ACHN (cell line): Measurements from ENCODE around the gene TRAFD1.

ENCODE experiments used
- DNase-seq: peaks from one replicate; pipeline ENCODE4 v3.0.0-alpha.2; 2015
- in situ Hi-C: cut with HindIII; loops from 2 replicates; pipeline ENCODE4 v1.10.0; 2017; ENCODE audit warnings: low sequenced_read_pairs, low pct_ligation_motif_present, low pct_unique_long_range_greater_than_20kb

The TRAFD1 gene

GRCh38 chr12:112112409-112113133 is 12.8 kb upstream of the TRAFD1 start:
- DNase-seq: no peak
- in situ Hi-C loops: no loop called here

DNA sequence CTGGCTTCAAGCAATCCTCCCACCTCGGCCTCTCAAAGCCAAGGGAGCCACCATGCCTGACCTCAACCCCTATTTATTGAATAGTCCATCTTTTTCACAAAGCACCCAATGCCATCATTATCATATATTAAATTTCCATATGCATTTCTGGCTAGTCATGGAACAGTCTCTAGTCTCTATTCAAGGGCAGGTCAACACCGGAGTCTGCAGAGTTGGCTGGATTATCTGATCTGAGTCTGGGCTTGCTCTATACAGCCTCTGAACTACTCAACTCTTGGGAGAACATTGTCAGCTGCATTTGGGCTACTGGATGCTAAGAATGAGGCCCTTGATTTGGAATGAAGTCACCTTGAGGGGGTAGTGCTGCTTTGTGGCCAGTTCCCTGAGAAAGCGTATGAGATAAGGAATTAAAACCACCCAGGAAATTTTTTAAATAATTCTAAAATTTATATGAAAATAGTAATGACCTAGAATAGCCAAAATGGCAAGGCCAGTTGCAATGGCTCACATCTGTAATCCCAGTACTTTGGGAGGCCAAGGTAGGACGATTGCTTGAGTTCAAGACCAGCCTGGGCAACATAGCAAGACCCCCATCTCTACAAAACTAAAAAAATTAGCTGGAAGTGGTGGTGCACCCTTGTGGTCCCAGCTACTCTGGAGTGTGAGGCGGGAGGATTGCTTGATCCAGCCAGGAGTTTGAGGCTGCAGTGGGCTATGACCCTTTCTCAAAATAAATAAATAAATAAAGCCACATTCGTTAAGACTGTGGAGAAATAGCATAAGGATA is 9.9 kb upstream of the TRAFD1 start:
- in situ Hi-C loops: no loop called here
- no peak for DNase-seq

DNA sequence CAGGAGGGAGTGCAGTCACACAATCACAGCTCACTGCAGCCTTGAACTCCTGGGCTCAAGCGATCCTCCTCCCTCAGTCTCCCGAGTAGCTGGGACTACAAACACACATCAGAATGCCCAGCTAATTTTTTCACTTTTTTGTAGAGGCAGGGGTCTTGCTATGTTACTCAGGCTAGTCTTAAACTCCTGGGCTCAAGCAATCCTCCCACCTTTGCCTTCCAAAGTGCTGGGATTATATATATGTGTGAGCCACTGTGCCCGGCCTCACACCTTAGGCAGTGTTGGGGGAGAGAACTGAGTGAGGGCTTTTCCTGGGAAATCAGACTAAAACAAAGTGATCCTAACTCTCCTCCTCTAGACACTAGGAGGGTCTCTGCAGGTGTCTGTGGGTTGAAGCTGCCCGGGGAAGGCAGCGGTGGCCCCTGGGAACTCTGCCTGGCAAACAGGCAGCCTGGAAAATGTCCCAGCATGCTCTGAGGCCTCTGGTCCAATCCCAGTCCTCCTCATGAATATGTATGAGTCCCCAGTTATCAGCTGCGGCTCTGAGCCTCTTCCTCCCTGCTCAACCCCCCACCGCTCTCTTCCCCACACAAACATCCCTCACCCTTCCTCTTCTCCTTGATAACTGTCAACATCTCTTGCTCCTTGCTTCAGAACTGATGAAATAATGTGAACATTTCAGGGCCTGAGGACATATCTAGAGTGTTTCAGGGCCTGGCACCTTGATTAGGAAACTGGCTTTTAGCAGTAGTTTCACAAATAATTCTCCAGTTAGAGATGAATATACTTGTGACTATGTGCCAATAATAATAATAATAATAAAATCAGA is 8.9 kb upstream of the TRAFD1 start:
- in situ Hi-C loops: no loop called here
- peak; percentile 76 for DNase-seq

DNA sequence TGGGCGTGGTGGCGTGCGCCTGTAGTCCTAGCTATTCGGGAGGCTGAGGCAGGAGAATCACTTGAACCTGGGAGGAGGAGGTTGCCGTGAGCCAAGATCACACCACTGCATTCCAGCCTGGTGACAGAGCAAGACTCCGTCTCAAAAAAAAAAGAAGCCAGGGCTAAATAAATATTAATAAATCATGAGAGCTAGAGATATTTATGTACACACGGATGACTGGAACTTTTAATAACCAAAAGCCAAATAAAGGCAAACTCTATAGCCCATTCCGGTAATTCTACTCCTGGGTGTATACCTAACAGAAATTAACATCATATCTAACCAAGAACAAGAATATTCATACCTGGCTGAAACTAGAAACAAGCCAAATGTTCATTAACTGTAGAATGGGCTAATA is 7.7 kb upstream of the TRAFD1 start:
- in situ Hi-C loops: no loop called here
- DNase-seq: no peak

GRCh38 chr12:112121780-112122565 is 3.4 kb upstream of the TRAFD1 start:
- no peak for DNase-seq
- in situ Hi-C loops: no loop called here

- DNase-seq: no peak
- in situ Hi-C loops: no loop called here
Observed at GRCh38 chr12:112122823-112123690, 2.3 kb upstream of the TRAFD1 start.

- in situ Hi-C loops: no loop called here
- DNase-seq: no peak
Observed at GRCh38 chr12:112124918-112125249, 476 bp upstream of the TRAFD1 start.

- no peak for DNase-seq
- in situ Hi-C loops: no loop called here
Observed at GRCh38 chr12:112126000-112126438, 659 bp downstream of the TRAFD1 start.

- peak; percentile 42 for DNase-seq
- in situ Hi-C loops: no loop called here
Observed at GRCh38 chr12:112126911-112127310, 1.6 kb downstream of the TRAFD1 start.

DNA sequence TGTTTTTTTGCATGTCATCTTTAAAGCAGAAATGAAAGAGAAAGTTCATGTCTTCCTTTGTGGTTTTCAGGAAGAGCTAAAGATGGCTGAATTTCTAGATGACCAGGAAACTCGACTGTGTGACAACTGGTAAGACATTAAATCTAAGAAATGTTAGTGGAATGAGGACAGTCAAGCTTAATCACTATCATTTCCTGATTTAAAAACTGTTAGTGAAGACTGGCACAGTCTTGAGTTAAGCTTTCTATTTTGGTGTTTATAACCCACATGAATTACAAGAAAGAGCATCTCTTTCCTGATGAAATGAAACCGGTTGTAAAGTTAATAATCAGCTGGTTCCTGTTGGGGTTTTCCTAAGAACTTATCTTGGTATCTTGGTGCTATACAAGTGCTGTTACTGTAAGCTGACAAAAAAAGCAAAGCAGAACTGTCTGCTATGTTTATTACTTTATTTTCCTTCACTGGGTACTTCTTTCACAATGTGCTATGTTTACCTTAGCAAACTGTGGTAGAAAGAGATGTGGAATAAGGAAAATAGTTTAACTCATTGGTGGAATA is 5.2 kb downstream of the TRAFD1 start:
- in situ Hi-C loops: no loop called here
- peak; percentile 68 for DNase-seq

DNA sequence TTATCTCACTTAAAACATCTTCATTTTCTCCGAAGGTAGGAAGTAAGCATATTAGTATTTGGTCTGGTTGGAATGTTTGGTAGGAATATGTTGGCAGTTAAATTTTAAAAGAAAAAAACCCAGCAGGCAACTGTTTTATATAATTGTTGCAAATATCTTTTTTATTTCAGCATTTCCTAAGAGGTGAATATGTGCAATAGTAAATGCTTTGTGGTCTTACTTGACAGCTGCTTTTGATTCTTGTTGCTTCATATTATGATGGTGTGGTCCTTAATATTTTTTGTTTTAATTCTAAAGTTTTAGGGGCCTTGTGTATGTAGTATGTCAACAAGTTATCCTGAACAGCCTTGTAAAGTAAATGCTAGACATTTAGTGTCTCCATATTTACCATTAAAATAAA is 6.3 kb downstream of the TRAFD1 start:
- in situ Hi-C loops: no loop called here
- DNase-seq: no peak

GRCh38 chr12:112133418-112133817 is 8.1 kb downstream of the TRAFD1 start:
- in situ Hi-C loops: no loop called here

DNA sequence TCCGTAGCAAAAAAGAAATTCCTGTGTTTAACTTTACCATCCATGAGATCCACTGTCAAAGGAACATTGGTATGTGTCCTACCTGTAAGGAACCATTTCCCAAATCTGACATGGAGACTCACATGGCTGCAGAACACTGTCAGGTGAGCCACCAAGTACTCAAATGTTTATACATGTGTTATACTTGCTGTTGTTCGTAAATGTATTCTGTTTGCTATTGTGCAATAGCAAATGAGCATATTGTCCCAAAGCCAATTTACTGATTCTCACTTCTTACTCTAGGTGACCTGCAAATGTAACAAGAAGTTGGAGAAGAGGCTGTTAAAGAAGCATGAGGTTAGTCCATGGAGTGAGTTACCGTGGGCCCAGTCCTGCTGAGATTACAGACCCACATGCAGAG is 9.4 kb downstream of the TRAFD1 start:
- in situ Hi-C loops: no loop called here

More at GRCh38 chr12:112133418-112133817, 8.1 kb downstream of the TRAFD1 start:
- DNase-seq: no peak

GRCh38 chr12:112140728-112141127 is 15.4 kb downstream of the TRAFD1 start:
- DNase-seq: no peak
- in situ Hi-C loops: no loop called here

More for the DNA sequence above, 9.4 kb downstream of the TRAFD1 start:
- DNase-seq: no peak

GRCh38 chr12:112146123-112146522 is 20.8 kb downstream of the TRAFD1 start:
- in situ Hi-C loops: no loop called here
- no peak for DNase-seq

GRCh38 chr12:112148031-112148513 is 22.7 kb downstream of the TRAFD1 start:
- DNase-seq: peak; percentile 66
- in situ Hi-C loops: no loop called here

DNA sequence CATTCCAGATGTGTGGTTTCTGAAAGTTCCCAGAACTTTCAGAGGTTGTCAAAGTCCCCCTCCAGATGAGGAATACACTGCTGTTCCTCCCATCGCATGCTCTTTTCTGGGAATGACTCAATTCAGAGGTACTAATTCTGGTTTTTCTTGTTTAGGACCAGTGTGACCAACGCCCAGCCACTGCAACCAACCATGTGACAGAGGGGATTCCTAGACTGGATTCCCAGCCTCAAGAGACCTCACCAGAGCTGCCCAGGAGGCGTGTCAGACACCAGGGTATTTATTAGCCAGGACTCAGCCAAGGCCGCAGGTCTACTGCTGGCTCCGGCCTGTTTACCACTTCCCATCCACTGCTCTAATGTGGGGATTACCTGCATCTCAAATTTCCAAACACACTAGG is 24.2 kb downstream of the TRAFD1 start:
- in situ Hi-C loops: no loop called here
- DNase-seq: no peak
